CD8-positive, alpha-beta memory T cell (primary cell): Measurements from ENCODE around the gene EBNA1BP2. TPM values are rescaled to one million over a fixed set of nuclear protein-coding genes. Genes with fewer than 3 reads are reported as not detected.

Source experiments
- CTCF ChIA-PET: fragments of 350-600 bp; sonication (Branson Sonifier 250); formaldehyde crosslinking; loops from one replicate; lab custom pipeline; 2021; ENCODE audit warnings: antibody characterized with exemption; lab: Charles Lee
- POLR2A ChIA-PET: fragments of 350-600 bp; sonication (Branson Sonifier 250); formaldehyde crosslinking; loops from one replicate; lab custom pipeline; 2021; ENCODE audit warnings: antibody characterized with exemption; lab: Charles Lee
- DNase-seq, 5 donors: peaks; one replicate each; pipeline versions ENCODE4 v3.0.0 to v3.0.0-alpha.2; 2020 to 2022; ENCODE audit warnings: mixed read lengths in 1 of 5
- H3K27ac ChIP-seq: one replicate; pipeline ENCODE4 v1.7.0; 2013; ENCODE audit warnings: low read depth, mild to moderate bottlenecking, low read length, moderate library complexity
- H3K27me3 ChIP-seq: 2 replicates; pipeline ENCODE4 v1.7.0; 2013; ENCODE audit warnings: low read length, mild to moderate bottlenecking; ENCODE audit not compliant: insufficient read depth, poor library complexity, severe bottlenecking
- H3K36me3 ChIP-seq: 2 replicates; pipeline ENCODE4 v1.7.0; 2013; ENCODE audit warnings: mild to moderate bottlenecking, low read length, moderate library complexity; ENCODE audit not compliant: insufficient read depth
- H3K4me1 ChIP-seq: 2 replicates; pipeline ENCODE4 v1.7.0; 2013; ENCODE audit warnings: mild to moderate bottlenecking, low read length, moderate library complexity; ENCODE audit not compliant: insufficient read depth
- H3K4me3 ChIP-seq: 2 replicates; pipeline ENCODE4 v1.7.0; 2013; ENCODE audit warnings: mild to moderate bottlenecking, low read length
- H3K9me3 ChIP-seq: 2 replicates; pipeline ENCODE4 v1.7.0; 2013; ENCODE audit warnings: mild to moderate bottlenecking, low read length
- H3K27ac Mint-ChIP-seq, 8 donors: one replicate each; pipeline ENCODE4 v1.8.0; 2020 to 2021; ENCODE audit warnings: mixed read lengths in 8 of 8, mild to moderate bottlenecking in 6 of 8, inconsistent platforms in 3 of 8, moderate library complexity in 3 of 8
- H3K27me3 Mint-ChIP-seq, 2 donors: one replicate each; pipeline ENCODE4 v1.8.0; 2020 to 2021; ENCODE audit warnings: mixed read lengths in 2 of 2, mild to moderate bottlenecking in 1 of 2, moderate library complexity in 1 of 2
- H3K36me3 Mint-ChIP-seq, 3 donors: one replicate each; pipeline ENCODE4 v1.8.0; 2020 to 2021; ENCODE audit warnings: mixed read lengths in 3 of 3, inconsistent platforms in 1 of 3, mild to moderate bottlenecking in 1 of 3
- H3K4me1 Mint-ChIP-seq, 3 donors: one replicate each; pipeline ENCODE4 v1.8.0; 2020 to 2021; ENCODE audit warnings: mixed read lengths in 3 of 3, inconsistent platforms in 1 of 3, mild to moderate bottlenecking in 1 of 3
- H3K4me3 Mint-ChIP-seq, 7 donors: one replicate each; pipeline ENCODE4 v1.8.0; 2020 to 2021; ENCODE audit warnings: mixed read lengths in 7 of 7, mild to moderate bottlenecking in 6 of 7, moderate library complexity in 4 of 7, inconsistent platforms in 2 of 7
- H3K9me3 Mint-ChIP-seq, 5 donors: one replicate each; pipeline ENCODE4 v1.8.0; 2020 to 2022; ENCODE audit warnings: mixed read lengths in 5 of 5, mild to moderate bottlenecking in 3 of 5, moderate library complexity in 2 of 5, inconsistent platforms in 1 of 5
- polyA plus RNA-seq: library from polyadenylated mRNA; unstranded; fragments of 300-500 nt; fragmentation: Illumina TruSeq; gene quantifications from one replicate; pipeline ENCODE4 v1.2.3, GENCODE V29; 2021
- total RNA-seq, 2 experiments: library from RNA; stranded (reverse); gene quantifications; one replicate each; pipeline ENCODE4 v1.2.3, GENCODE V29; 2021

The EBNA1BP2 gene
- total and polyA plus RNA-seq, 3 experiments from 2014 or later: 53.9 to 173 (median 168) TPM

DNA sequence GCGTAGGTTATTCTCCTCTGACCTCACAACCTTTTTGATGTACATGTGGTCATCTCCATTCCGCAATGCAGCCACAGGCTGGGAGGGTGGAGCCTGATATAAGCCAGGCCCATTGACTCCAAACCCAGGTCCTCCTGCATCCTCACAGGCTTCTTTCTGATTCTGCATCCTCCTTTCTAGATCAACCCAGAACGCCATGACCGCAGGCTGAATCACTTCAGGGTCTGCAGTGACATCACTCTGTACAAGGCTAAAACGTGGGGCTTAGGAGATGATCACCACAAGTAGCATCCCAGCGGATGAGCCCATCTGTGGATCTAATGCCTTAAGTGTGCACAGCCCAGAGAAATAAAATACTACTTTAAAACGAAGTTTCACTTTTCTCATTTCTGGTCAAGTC is 16.1 kb downstream of the EBNA1BP2 start:
- Histone ChIP-seq H3K27me3 (no peaks in the 10 kb centered on the region), H3K4me3 (no peak overlapping the region), H3K27ac (no peak overlapping the region), H3K4me1 (no peaks in the 10 kb centered on the region), H3K36me3 (no peaks in the 10 kb centered on the region), H3K9me3 (no peaks in the 10 kb centered on the region)
- no peak overlapping the region for H3K4me3 Mint-ChIP-seq
- CTCF ChIA-PET: no interaction called here
- H3K27me3 Mint-ChIP-seq: peaks cover 10 to 18% of the 10 kb centered on the region in 2 donors
- no peaks in the 10 kb centered on the region for H3K9me3 Mint-ChIP-seq
- no peak for DNase-seq
- H3K27ac Mint-ChIP-seq: no peak overlapping the region
- H3K36me3 Mint-ChIP-seq: no peaks in the 10 kb centered on the region
- no peaks in the 10 kb centered on the region for H3K4me1 Mint-ChIP-seq
- POLR2A ChIA-PET: no interaction called here

- POLR2A ChIA-PET: no interaction called here
- no peak for DNase-seq
- Mint-ChIP-seq H3K9me3 (no peaks in the 10 kb centered on the region), H3K4me3 (no peak overlapping the region), H3K36me3 (no peaks in the 10 kb centered on the region), H3K27ac (no peak overlapping the region), H3K27me3 (peaks cover 18 to 40% of the 10 kb centered on the region in 2 donors), H3K4me1 (peaks cover 0 to 7% (median 4%) of the 10 kb centered on the region in 3 donors)
- Histone ChIP-seq H3K27me3 (peaks cover 3% of the 10 kb centered on the region), H3K9me3 (no peaks in the 10 kb centered on the region), H3K36me3 (no peaks in the 10 kb centered on the region), H3K4me1 (no peaks in the 10 kb centered on the region), H3K27ac (no peak overlapping the region), H3K4me3 (no peak overlapping the region)
- CTCF ChIA-PET: no interaction called here
These were observed 18.6 kb downstream of the EBNA1BP2 start for GRCh38 chr1:43153443-43153842.

DNA sequence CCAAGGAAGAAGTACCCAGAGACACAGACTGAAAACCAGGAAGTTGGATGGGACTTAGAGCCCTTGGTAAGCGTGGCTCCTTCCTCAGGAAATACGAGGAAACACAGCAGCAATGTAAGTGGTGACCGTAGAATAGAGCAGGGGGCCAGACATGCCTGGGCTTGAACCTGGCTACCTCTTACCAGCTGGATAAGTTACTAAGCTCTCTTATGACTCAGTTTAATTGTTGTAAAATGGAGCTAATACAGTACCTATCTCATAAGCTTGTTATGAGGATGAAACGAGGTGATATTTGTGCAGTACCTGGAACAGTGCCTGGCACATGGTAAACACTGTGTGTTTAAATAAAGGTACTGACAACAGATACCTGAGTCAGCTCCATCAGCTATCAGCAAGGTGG is 19.2 kb downstream of the EBNA1BP2 start:
- Mint-ChIP-seq H3K4me3 (no peak overlapping the region), H3K27me3 (peaks cover 21 to 43% of the 10 kb centered on the region in 2 donors), H3K36me3 (no peaks in the 10 kb centered on the region), H3K9me3 (no peaks in the 10 kb centered on the region), H3K4me1 (peaks cover 0 to 9% (median 4%) of the 10 kb centered on the region in 3 donors), H3K27ac (no peak overlapping the region)
- Histone ChIP-seq H3K4me3 (no peak overlapping the region), H3K27ac (no peak overlapping the region), H3K27me3 (peaks cover 9% of the 10 kb centered on the region), H3K9me3 (no peaks in the 10 kb centered on the region), H3K4me1 (no peaks in the 10 kb centered on the region), H3K36me3 (no peaks in the 10 kb centered on the region)
- ChIA-PET CTCF (no interaction called here), POLR2A (no interaction called here)
- no peak for DNase-seq

- H3K9me3 ChIP-seq: no peaks in the 10 kb centered on the region
- Mint-ChIP-seq H3K4me1 (peaks cover 6 to 14% (median 7%) of the 10 kb centered on the region in 3 donors), H3K27me3 (peaks cover 34 to 71% of the 10 kb centered on the region in 2 donors), H3K9me3 (no peaks in the 10 kb centered on the region), H3K27ac (no peak overlapping the region), H3K4me3 (no peak overlapping the region), H3K36me3 (no peaks in the 10 kb centered on the region)
- H3K27ac ChIP-seq: no peak overlapping the region
- peaks cover 31% of the 10 kb centered on the region for H3K27me3 ChIP-seq
- no peak overlapping the region for H3K4me3 ChIP-seq
- no peak for DNase-seq
- ChIA-PET POLR2A (no interaction called here), CTCF (no interaction called here)
- no peaks in the 10 kb centered on the region for H3K36me3 ChIP-seq
- no peaks in the 10 kb centered on the region for H3K4me1 ChIP-seq
These were observed 22.2 kb downstream of the EBNA1BP2 start for GRCh38 chr1:43149889-43150288.

GRCh38 chr1:43147625-43148327 is 24.3 kb downstream of the EBNA1BP2 start:
- Histone ChIP-seq H3K9me3 (no peaks in the 10 kb centered on the region), H3K27ac (no peak overlapping the region), H3K36me3 (no peaks in the 10 kb centered on the region), H3K4me3 (no peak overlapping the region), H3K4me1 (no peaks in the 10 kb centered on the region), H3K27me3 (peaks cover 36% of the 10 kb centered on the region)
- H3K27me3 Mint-ChIP-seq: peaks cover 47 to 88% of the 10 kb centered on the region in 2 donors
- no peak overlapping the region for H3K27ac Mint-ChIP-seq
- peaks cover 6 to 14% (median 7%) of the 10 kb centered on the region in 3 donors for H3K4me1 Mint-ChIP-seq
- POLR2A ChIA-PET: no interaction called here
- peak overlapping the region in 1 of 7 donors; percentile 9 for H3K4me3 Mint-ChIP-seq
- H3K9me3 Mint-ChIP-seq: peaks cover 0 to 1% (median 0%) of the 10 kb centered on the region in 5 donors
- DNase-seq: peak in 1 of 5 donors; percentile 10
- CTCF ChIA-PET: no interaction called here
- peaks cover 0 to 1% (median 0%) of the 10 kb centered on the region in 3 donors for H3K36me3 Mint-ChIP-seq

DNA sequence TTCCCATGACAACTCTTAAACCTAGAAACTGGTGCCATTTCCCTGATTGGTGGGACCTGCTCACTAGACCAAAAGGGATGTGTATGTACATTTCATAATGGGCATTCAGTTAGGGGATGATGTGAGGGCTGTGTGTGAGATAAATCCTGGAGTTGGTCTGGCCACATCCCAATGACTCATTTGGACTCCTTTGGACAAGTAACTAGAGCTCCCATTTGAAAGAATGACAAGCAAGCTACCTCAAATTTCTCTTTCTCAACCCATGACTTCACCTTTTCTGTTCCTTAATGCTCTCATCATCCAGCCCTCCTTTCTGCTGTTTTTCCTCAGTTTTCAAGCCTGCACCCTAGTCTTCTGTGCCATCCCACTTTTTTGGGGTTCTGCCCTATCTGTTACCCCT is 27.9 kb downstream of the EBNA1BP2 start:
- H3K36me3 Mint-ChIP-seq: peaks cover 0 to 3% (median 0%) of the 10 kb centered on the region in 3 donors

DNA sequence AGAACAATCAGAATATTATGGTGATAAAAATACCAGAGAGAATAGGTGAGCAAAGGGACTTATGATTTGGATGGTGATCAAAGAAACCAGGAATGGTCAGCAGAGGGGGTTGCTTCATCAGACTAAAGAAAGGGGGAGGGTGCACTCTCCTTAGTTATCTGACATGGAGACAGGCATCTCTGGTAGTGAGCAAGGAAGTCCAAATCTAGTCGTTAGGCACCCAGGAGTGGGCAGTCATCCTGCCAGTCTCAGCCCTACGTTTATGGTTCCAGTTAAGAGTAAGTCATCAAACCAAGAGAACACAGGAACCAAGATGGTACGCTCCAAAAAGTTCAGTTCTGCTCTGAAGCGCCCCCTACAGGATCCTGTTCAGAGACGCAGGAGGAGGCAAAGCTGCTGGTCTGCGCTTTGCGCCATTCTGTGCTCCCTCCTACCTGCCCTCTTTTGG is 28.6 kb downstream of the EBNA1BP2 start:
- no peaks in the 10 kb centered on the region for H3K36me3 ChIP-seq

More for the DNA sequence above, 27.9 kb downstream of the EBNA1BP2 start:
- no peak overlapping the region for H3K27ac ChIP-seq
- ChIA-PET POLR2A (no interaction called here), CTCF (no interaction called here)
- H3K36me3 ChIP-seq: no peaks in the 10 kb centered on the region
- peaks cover 4% of the 10 kb centered on the region for H3K9me3 ChIP-seq
- H3K4me3 ChIP-seq: no peak overlapping the region
- Mint-ChIP-seq H3K27me3 (peaks cover 49 to 84% of the 10 kb centered on the region in 2 donors), H3K9me3 (peaks cover 0 to 8% (median 3%) of the 10 kb centered on the region in 5 donors), H3K4me1 (peaks cover 6 to 14% (median 7%) of the 10 kb centered on the region in 3 donors), H3K27ac (peak overlapping the region in 1 of 8 donors; percentile 70), H3K4me3 (no peak overlapping the region)
- no peaks in the 10 kb centered on the region for H3K4me1 ChIP-seq
- no peak for DNase-seq
- peaks cover 36% of the 10 kb centered on the region for H3K27me3 ChIP-seq

DNA sequence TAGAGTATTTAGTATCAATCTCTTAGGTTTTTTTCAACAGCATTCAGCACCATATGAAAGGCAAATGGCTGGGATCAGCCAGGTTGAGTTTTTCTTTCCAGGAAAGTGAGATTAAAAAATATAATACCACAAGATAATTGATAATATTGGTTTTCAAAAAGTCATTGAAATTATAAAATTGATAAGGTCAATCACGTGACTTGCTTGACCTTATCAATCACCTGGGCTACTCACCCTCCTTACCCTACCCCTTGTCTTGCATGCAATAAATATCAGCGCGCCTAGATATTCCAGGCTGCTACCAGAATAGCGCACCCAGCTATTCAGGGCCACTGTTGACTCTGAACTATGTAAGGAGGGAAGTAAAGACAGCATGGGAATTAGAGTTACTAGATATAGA is 31.5 kb downstream of the EBNA1BP2 start:
- POLR2A ChIA-PET: no interaction called here
- CTCF ChIA-PET: no interaction called here
- H3K9me3 ChIP-seq: peaks cover 4% of the 10 kb centered on the region
- no peaks in the 10 kb centered on the region for H3K4me1 ChIP-seq
- DNase-seq: no peak
- H3K27me3 Mint-ChIP-seq: peaks cover 29 to 80% of the 10 kb centered on the region in 2 donors
- H3K36me3 Mint-ChIP-seq: peaks cover 0 to 3% (median 0%) of the 10 kb centered on the region in 3 donors
- H3K4me3 Mint-ChIP-seq: no peak overlapping the region
- H3K36me3 ChIP-seq: no peaks in the 10 kb centered on the region
- H3K9me3 Mint-ChIP-seq: peaks cover 0 to 8% (median 3%) of the 10 kb centered on the region in 5 donors
- peaks cover 10% of the 10 kb centered on the region for H3K27me3 ChIP-seq
- no peak overlapping the region for H3K4me3 ChIP-seq
- no peaks in the 10 kb centered on the region for H3K4me1 Mint-ChIP-seq
- H3K27ac ChIP-seq: no peak overlapping the region
- H3K27ac Mint-ChIP-seq: no peak overlapping the region

More for the DNA sequence above, 28.6 kb downstream of the EBNA1BP2 start:
- no peak for DNase-seq
- Histone ChIP-seq H3K27ac (no peak overlapping the region), H3K4me3 (no peak overlapping the region), H3K27me3 (peaks cover 33% of the 10 kb centered on the region), H3K9me3 (peaks cover 4% of the 10 kb centered on the region), H3K4me1 (no peaks in the 10 kb centered on the region)
- Mint-ChIP-seq H3K9me3 (peaks cover 0 to 8% (median 3%) of the 10 kb centered on the region in 5 donors), H3K27me3 (peaks cover 42 to 78% of the 10 kb centered on the region in 2 donors), H3K36me3 (peaks cover 0 to 3% (median 0%) of the 10 kb centered on the region in 3 donors), H3K4me3 (no peak overlapping the region), H3K4me1 (peaks cover 3 to 7% (median 7%) of the 10 kb centered on the region in 3 donors), H3K27ac (no peak overlapping the region)
- POLR2A ChIA-PET: no interaction called here
- CTCF ChIA-PET: no interaction called here
